ENCODE data around the gene IL22RA2. TPM values are rescaled to one million over a fixed set of nuclear protein-coding genes. Genes with fewer than 3 reads are reported as not detected.

IL22RA2 gene
- total RNA-seq, 1 donor from 2014 or later, result not detected

GRCh38 chr6:137121401-137121997 lies 51.9 kb downstream of the IL22RA2 start:
- Histone ChIP-seq H3K27me3 (ENCODE audit: low read depth) (no peaks in the 10 kb centered on the region), H3K4me1 (no peaks in the 10 kb centered on the region), H3K9me3 (peaks cover 19% of the 10 kb centered on the region), H3K36me3 (no peaks in the 10 kb centered on the region), H3K27ac (no peak overlapping the region), H3K4me3 (no peak overlapping the region)
- TF ChIP-seq CTCF (IDR thresholded peaks at IDR 0.05), result no peak
- intact Hi-C loops (cut with DNase I), result no loop called here
- DNase-seq (no peak), ATAC-seq (no peak)

DNA sequence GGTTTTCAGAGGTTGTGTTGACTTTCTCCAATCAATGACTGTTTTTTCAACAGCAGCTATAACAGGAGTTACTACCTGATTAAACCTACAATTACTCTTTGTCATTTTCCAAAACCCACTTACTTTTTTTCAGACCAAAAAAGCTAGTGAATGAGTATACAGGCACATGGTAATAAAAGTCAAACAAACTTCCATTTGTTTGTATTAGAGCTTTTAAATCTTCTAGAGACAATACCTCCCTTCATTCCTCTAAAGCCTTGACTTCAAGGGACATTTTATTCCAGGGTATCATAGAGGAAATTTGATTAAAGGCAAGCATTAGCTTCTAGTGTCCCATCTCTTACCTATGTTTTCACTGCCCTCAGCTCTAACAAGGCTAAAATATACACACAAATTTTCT lies 52.7 kb downstream of the IL22RA2 start:
- no peak overlapping the region for H3K27ac ChIP-seq
- TF ChIP-seq CTCF (IDR thresholded peaks at IDR 0.05), result no peak
- DNase-seq, result no peak
- peaks cover 19% of the 10 kb centered on the region for H3K9me3 ChIP-seq
- no peak for ATAC-seq
- H3K27me3 ChIP-seq (ENCODE audit: low read depth), result no peaks in the 10 kb centered on the region
- H3K4me3 ChIP-seq, result no peak overlapping the region
- H3K36me3 ChIP-seq, result no peaks in the 10 kb centered on the region
- intact Hi-C loops (cut with DNase I), result no loop called here
- H3K4me1 ChIP-seq, result no peaks in the 10 kb centered on the region

GRCh38 chr6:137119196-137120104 lies 54.0 kb downstream of the IL22RA2 start:
- H3K9me3 ChIP-seq, result peaks cover 19% of the 10 kb centered on the region
- H3K27me3 ChIP-seq (ENCODE audit: low read depth), result no peaks in the 10 kb centered on the region
- DNase-seq (no peak), ATAC-seq (no peak)
- H3K36me3 ChIP-seq, result no peaks in the 10 kb centered on the region
- no peak overlapping the region for H3K4me3 ChIP-seq
- intact Hi-C loops (cut with DNase I), result no loop called here
- no peaks in the 10 kb centered on the region for H3K4me1 ChIP-seq
- TF ChIP-seq CTCF (IDR thresholded peaks at IDR 0.05), result no peak
- H3K27ac ChIP-seq, result no peak overlapping the region

DNA sequence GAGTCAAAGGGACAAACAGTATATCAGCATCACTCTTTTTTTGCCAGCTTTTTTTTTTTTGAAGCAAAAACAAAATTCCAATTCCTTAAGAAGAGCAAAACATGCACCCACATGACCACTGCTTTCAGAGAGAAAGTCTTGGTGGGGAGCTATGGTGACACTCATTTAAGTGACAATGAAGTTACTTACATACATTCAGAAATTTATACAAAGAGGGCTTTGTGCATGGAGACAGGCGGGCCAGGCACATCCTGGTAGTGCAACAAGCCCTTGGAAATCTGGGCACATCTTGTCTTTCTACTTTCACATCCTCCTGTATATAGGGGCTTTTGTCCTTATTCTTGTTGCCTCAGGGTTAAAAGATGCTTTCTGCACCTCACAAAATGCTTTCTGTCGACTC lies 55.9 kb downstream of the IL22RA2 start:
- ATAC-seq (no peak), DNase-seq (no peak)
- no peaks in the 10 kb centered on the region for H3K4me1 ChIP-seq
- H3K9me3 ChIP-seq, result peaks cover 19% of the 10 kb centered on the region
- no peak for TF ChIP-seq CTCF (IDR thresholded peaks at IDR 0.05)
- no peaks in the 10 kb centered on the region for H3K27me3 ChIP-seq (ENCODE audit: low read depth)
- H3K36me3 ChIP-seq, result no peaks in the 10 kb centered on the region
- intact Hi-C loops (cut with DNase I), result no loop called here
- no peak overlapping the region for H3K27ac ChIP-seq
- H3K4me3 ChIP-seq, result no peak overlapping the region

DNA sequence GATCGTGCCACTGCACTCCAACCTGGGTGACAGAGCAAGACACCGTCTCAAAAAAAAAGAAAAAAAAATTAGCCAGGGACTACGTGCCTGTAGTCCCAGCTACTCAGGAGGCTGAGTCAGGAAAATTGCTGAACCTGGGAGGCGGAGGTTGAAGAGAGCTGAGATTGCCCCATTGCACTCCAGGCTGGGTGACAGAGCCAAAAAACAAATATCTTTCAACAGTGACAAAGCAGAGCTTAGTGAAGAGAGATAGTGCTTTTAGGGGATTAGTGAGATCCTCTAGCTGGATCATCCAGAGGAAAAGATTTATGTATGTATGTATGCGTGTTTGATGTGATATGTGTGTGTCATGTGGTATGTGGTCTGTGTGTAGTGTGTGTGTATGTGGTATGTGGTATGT lies 56.6 kb downstream of the IL22RA2 start:
- no peak for TF ChIP-seq CTCF (IDR thresholded peaks at IDR 0.05)
- Histone ChIP-seq H3K27me3 (ENCODE audit: low read depth) (no peaks in the 10 kb centered on the region), H3K4me3 (no peak overlapping the region), H3K27ac (peak overlapping the region; percentile 42), H3K36me3 (no peaks in the 10 kb centered on the region), H3K4me1 (no peaks in the 10 kb centered on the region), H3K9me3 (peaks cover 19% of the 10 kb centered on the region)
- DNase-seq (no peak), ATAC-seq (no peak)
- intact Hi-C loops (cut with DNase I), result no loop called here
